GM21723 (cell line): ENCODE results near the gene TMEM121B.
A peak's percentile ranks its signal among the peaks of the same experiment; 100 is the strongest.

ENCODE experiments used
- ATAC-seq: cut with Tn5 transposase; IDR thresholded peaks from one replicate; pipeline ENCODE4 v1.9.1; 2021; ENCODE audit warnings: mild to moderate bottlenecking, moderate library complexity; ENCODE audit not compliant: unreplicated experiment

The TMEM121B gene

DNA sequence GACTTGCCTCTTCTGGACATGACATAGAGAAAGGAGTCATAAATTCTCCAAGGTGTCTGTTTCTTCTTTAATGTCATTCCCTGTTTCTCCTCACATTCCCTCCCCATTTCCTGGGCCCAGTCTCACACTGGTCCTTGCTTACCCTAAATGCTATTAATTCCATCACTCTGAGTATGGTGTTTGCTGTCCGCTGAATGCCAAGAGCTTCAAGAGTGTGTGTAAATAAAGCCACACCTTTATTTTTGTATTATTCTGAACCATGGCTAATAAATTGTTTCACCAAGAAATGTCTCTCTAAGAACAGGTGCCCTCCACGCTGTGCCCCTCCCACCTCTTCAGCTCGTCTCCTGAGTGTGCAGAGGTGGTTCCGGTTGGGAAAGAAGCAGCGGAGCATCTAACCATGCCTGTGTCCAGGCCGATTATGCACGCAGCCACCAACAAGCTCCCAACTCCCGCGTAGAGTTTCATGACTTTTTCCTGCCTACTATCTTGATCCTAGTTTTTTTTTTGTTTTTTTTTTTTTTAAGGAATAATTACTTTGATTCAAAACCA, 8.6 kb downstream of the TMEM121B start:
- no peak for ATAC-seq

DNA sequence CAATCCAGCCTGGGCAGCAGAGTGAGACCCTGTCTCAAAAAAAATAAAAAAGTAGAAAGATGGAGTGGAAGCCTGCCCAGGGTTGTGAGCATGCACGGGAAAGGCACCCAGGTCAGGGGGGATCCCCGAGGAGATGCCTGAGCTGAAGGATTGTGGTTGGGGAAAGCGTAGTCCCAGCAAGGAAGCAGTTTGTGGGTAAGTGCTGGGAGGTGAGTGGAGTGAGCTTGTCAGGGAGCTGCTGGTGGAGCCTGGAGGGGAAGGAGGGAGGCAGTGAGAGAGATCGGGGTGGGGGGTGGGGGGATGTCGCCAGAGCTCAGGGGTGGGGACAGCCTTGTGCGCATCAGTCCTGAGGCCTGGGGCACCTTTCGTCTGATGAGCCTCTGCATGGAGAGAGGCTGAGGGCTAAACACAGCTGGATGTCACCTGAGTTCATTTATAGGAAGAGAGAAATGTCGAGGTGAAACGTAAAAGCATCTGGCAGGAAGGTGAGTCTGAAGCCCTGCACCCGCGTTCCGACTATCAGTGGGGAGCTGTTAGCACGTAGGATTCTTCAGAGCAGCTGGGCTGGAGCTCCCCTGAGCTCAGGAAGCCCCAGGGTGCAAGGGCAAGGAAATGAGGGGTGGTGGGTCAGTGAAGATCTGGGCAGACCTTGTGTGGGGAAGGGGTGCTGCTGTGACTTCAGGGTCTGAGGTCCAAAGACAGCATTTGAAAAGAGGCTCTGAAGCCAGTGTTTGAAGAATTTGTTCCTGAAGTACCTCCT, 10.2 kb downstream of the TMEM121B start:
- no peak for ATAC-seq

DNA sequence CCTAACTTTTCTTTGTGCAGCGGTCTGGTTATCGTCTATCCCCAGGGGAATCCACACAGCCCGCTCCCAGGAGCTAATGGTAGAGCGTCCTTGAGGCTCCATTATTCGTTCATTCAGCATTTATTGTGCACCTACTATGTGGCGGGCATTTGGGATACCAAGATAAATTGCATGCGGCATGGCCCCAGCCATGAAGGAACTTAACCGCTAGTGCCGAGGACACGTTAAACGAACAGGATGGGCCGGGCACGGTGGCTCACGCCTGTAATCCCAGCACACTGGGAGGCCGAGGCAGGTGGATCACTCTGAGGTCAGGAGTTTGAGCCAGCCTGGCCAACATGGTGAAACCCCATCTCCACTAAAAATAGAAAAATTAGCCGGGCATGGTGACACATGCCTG, 11.2 kb downstream of the TMEM121B start:
- no peak for ATAC-seq

DNA sequence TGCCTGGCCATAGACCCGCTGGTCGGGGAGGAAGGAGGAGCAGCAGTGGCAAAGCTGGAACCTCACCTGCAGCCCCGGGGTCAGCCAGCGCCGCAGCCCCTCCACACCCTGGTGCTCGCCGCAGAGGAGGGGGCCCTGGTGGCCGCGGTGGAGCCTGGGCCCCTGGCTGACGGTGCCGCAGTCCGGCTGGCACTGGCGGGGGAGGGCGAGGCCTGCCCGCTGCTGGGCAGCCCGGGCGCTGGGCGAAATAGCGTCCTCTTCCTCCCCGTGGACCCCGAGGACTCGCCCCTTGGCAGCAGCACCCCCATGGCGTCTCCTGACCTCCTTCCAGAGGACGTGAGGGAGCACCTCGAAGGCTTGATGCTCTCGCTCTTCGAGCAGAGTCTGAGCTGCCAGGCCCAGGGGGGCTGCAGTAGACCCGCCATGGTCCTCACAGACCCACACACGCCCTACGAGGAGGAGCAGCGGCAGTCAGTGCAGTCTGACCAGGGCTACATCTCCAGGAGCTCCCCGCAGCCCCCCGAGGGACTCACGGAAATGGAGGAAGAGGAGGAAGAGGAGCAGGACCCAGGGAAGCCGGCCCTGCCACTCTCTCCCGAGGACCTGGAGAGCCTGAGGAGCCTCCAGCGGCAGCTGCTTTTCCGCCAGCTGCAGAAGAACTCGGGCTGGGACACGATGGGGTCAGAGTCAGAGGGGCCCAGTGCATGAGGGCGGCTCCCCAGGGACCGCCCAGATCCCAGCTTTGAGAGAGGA, 11.9 kb downstream of the TMEM121B start:
- ATAC-seq = no peak

DNA sequence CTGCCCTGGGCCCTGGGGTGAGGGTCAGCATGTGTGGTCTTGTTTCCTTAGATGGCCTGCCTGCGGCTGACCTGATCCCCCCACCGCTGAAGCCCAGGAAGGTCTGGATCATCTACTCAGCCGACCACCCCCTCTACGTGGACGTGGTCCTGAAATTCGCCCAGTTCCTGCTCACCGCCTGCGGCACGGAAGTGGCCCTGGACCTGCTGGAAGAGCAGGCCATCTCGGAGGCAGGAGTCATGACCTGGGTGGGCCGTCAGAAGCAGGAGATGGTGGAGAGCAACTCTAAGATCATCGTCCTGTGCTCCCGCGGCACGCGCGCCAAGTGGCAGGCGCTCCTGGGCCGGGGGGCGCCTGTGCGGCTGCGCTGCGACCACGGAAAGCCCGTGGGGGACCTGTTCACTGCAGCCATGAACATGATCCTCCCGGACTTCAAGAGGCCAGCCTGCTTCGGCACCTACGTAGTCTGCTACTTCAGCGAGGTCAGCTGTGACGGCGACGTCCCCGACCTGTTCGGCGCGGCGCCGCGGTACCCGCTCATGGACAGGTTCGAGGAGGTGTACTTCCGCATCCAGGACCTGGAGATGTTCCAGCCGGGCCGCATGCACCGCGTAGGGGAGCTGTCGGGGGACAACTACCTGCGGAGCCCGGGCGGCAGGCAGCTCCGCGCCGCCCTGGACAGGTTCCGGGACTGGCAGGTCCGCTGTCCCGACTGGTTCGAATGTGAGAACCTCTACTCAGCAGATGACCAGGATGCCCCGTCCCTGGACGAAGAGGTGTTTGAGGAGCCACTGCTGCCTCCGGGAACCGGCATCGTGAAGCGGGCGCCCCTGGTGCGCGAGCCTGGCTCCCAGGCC, 12.7 kb downstream of the TMEM121B start:
- no peak for ATAC-seq

DNA sequence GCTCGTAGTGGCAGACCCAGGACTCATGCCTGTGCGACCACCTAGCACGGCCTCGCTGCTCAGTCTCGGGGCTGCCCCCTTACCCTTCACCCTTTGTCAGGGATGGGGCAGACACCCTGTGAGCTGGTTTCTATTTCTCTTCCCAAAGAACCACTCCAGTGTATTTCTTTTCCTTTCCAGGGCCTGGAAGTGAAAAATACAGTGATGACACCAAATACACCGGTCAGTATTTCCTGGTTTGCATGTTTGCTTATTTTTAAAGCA, 13.7 kb downstream of the TMEM121B start:
- no peak for ATAC-seq

DNA sequence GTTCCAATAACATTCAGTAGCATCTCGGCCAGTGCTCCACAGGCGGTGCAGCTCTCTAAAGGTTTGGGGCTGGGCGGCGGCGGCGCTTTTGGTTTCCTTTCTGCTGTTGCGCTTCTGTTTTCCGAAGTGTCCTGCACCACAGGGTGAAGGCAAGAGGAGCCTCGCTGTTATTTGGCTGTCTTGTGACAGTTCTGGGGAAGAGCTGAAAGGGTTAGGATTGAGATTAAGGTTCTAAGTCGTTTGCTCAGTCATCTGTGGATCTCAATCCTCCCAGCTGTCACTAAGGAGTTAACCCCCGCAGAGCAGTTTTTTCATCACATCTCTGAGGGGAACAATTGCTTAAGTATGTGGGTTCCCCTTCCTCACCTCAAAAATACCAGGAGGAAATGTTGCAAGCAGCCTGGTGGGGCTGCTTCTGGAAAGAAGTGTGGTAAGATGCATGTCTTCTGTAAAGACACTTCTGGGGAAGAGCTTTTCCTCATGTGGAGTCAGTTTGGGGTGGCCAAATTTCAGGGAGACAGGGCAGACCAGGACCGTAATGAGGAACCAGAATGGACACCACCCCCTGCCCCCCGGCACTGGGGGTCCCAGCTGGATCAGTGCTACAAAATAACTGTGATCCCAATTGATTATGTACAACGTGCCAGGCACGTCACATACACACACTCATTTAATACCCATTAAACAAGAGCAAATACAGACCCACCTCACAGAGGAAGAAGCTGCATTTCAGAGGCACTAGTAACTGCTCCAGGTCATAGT, 14.2 kb downstream of the TMEM121B start:
- peak; percentile 60 for ATAC-seq

DNA sequence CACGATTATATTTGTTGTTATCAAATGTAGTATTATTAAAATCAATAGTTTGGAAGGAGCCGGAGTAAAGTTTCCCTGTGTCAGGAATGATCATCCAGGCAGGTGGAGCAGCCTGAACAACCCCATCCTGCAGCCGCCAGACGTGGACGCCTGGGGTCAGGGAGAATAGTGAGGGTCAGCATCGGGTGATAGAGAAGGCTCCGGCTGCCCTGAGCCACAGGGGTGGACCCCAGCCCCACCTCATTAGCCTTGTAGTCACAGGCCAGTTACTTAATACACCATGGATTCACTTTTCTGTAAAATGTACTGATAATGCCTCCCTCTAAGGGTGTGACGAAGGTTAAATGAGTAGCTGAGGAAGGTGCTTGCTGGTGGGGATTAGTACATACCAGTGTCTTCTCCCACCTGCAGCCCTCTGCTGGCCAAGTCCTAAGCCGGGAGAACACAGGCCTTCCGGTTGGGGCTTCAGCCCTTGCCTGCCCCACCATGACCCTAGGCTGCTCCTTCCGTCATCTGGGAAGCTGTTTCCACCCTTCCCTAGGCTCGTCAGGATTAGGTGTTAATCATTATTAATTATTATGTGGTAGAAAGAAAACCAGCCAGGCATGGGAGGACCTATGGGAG, 14.9 kb downstream of the TMEM121B start:
- no peak for ATAC-seq

DNA sequence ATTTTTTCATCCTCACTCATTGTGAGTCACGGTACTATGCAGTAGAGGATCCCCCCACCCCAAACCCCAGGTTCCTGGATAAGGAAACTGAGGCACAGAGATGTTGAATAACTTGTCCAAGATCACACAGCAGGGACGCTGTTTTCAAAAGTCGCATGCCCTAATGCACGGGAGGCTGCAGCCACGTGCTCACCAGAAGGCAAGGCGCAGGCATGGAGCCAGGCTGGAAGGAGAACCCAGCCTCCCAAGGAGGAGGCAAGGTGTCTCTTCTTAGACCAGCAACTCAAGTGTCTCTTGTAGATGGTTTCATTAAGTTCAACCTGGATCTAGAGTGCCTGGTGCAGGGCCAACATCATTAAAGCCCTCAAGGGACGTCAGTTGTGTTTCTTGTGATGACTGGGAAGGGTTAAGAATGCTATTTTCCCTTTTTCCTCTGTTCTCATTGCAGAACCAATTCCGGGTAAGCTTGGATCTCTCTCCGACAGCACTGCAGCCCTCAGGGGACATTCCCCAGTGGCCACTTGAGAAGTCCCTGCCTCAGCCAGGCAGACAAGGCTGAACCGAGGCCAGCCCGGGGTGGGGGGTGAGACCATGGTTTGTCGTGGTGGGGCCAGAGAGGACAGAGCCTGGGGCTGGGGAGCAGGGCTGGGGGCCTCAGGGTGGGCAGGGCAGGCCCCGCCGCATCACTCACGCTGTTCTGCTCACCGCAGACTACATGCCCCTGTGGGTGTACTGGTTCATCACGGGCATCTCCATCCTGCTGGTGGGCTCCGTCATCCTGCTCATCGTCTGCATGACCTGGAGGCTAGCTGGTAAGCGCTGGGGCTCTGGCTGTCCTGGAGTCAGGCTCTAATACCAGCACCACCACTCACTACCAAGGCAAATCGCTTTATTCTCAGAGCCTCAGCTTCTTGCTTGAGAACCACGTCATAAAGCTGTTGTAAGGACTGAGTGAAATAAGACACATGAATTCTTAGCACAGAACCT, 15.7 kb downstream of the TMEM121B start:
- ATAC-seq = no peak

DNA sequence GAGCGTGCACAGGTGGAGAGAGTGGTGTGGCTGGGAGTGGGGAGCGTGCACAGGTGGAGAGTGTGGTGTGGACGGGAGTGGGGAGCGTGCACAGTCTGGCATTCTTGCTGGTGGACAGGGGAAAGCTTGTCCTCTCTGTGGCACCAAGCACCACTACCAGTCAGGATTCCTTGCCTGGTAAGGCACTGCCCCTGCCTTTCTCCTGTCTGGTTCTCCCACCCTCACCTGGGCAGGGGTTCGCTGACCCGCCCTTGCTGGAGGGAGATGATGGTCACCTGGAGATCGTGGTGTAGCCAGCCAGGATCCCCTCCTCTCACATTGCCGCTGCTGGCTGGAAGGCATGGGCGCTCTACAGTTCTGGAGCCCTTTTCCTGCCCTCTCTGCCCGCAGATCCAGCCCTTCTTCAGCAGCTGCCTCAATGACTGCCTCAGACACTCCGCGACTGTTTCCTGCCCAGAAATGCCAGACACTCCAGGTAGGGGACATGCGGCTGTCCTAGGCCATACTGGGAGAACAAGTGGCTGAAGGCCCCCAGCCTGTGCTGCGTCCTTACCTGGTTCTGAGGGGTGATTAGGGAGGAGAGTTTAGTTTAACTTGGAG, 16.7 kb downstream of the TMEM121B start:
- no peak for ATAC-seq

DNA sequence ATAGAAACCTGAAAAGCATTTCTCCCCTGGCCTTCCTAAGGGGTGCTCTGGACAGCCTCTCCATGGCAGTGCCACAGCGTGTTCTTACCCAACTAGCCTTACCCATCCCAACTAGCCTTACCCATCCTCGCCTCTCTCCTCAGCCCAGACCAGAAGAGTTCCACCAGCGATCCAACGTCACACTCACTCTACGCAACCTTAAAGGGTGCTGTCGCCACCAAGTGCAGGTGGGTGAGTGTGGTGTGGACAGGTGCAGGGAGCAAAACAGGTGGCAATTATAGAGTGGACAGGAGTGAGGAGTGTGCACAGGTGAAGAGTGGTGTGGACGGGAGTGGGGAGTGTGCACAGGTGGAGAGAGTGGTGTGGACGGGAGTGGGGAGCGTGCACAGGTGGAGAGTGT, 17.8 kb downstream of the TMEM121B start:
- ATAC-seq = no peak

DNA sequence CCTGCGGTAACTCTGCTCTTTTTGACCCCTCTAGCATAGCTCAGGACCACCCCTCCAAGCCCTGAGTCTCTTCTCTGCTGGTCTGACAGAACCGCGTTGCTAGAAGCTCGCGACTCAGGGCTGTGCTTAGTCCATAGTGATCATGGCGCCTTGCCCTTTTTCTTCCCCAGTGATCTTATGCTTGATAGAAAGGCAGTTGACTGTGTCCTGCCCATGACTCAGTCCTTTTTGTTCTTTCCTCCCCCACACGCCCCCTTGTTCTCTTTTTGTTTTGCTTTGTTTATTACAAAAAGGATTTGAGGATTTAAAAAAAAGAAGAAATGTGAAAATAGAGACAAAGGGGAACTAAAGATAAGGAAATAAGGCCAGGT, 18.9 kb downstream of the TMEM121B start:
- no peak for ATAC-seq

DNA sequence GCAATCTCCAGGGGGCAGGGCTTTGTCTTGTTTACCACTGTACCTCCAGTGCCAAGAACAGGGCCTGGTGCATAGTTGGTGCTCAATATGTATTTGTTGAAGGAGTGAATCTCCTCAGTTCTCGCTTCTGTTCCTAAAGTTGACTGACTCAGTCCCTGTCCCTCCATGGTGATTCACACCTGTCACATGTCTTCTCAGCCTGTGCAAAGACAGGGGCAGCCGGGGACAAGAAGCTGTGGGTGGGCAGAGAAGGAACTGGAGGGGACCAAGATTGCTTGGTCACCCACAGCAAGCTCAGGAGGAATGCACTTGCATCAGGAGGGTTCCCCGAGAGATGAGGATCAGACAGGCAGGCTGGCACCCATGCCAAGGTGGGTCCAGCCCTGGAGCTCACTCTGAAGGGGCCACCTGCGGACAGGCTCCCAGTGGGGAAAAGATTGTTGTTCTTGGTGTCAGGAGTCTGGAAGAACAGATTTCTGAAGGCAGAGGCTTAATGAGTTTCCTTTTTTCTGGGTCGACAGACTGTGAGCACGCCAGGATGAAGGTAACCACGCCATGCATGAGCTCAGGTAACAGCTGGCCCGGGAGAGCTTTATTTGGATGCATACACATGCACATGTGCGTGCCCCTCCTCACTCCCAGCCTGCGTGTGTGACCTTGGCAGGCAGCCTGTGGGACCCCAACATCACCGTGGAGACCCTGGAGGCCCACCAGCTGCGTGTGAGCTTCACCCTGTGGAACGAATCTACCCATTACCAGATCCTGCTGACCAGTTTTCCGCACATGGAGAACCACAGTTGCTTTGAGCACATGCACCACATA, 19.5 kb downstream of the TMEM121B start:
- no peak for ATAC-seq

DNA sequence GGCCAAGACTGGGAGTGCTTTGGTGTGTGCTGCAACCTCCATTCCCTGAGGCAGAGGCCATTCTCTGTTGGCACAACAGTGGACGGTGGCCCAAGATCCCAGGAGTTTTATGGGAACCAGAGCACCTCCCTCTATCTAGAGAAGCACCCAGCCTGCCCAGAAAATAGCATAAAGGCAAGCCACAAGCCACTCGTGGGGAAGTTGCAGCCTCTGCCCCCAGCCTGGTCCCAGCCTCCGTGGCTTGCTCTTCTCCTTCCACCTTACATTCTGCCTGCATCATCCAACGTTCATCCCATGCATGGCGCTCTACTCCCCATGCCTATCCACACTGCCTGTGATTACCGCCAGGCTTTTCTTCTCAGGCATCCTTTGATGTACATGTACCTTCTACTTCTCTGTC, 20.5 kb downstream of the TMEM121B start:
- ATAC-seq = no peak

DNA sequence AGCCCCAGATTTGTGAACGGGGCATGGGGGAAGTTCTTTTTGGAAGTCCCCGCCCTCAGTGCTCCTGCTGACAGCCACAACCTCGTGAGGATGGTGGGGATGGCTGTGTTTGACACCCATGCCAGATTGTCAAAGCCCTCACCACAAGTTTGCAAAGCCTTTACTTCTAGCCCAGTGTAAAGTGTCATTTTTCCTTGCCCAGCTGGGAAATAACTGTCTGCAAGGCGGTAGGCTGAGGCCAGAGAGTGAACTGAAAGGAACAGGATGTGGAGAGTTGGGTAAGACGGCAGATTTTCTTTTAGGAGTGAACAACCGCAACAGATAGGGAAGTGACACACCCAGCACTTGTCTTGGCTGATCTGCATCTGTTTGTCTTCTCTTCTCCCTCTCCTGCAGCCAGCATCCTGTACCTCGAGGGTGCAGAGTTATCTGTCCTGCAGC, 22.8 kb downstream of the TMEM121B start:
- ATAC-seq = no peak

DNA sequence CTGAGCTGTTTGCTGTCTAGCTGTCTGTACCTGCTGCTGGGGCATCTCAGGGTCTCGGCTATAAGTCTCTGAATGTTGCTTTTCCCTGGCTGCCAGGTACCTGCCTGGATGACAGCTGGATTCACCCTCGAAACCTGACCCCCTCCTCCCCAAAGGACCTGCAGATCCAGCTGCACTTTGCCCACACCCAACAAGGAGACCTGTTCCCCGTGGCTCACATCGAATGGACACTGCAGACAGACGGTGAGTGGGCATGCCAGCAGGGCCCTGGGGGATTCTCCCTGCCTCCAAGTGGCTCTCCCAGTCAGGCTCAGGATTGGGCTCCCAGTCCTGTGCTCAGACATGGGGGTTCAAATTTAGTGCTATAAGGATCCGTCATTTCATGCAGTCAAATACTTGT, 23.5 kb downstream of the TMEM121B start:
- no peak for ATAC-seq

DNA sequence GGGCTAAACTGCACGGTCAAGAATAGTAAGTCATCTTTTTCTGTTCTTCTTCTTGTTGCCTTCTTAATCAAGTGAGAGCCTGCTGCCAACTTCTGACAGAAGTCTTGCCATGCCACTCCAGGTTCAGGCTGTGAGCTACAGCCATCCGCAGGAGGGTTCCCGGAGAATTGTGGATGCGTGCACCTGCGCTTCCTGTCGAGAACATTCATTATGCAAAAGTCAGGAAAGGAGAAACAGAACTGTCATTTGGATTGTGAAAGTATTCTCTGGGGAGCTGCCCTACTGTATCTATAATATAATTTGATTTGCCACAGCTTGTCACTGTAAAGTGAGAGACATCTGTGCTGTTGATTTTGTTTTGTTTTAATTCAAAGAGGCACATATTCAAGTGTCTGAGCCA, 24.1 kb downstream of the TMEM121B start:
- ATAC-seq = no peak

DNA sequence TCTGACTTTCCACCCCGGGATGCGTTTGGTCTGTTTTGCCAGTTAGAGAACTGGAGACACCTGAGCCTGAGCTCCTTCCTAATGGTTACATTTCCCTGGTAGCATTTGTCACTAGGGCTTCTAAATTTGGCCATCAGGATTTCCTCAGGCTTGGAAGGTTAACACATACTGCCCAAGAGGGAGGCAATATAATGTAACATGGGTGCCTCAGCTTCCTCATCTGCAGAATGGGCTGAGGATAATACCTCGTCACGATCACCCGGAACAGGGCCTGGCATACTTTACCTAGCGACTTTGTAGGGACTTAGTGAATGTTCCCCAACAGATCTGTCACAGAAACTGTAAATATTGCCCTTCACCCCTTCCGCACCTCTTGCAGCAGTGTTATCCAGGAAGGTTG, 25.1 kb downstream of the TMEM121B start:
- no peak for ATAC-seq
